GM12878 (cell line): ENCODE results near the gene RASAL2. TPM values are rescaled to one million over a fixed set of nuclear protein-coding genes. Genes with fewer than 3 reads are reported as not detected.
A peak's percentile ranks its signal among the peaks of the same experiment; 100 is the strongest.

Experiments used
- CHD4 ChIP-seq: fragments of 200-600 bp; sonication (generic); IDR thresholded peaks from 2 replicates; pipeline ENCODE4 v1.6.1; 2016; ENCODE audit warnings: mild to moderate bottlenecking
- EGR1 ChIP-seq, 2 experiments: IDR thresholded peaks; 1 replicate in 1 of 2; 2 replicates in 1 of 2; pipeline ENCODE4 v1.6.1; 2011 to 2012; ENCODE audit warnings: low read depth in 2 of 2, low read length in 2 of 2, borderline replicate concordance in 1 of 2, mild to moderate bottlenecking in 1 of 2, moderate library complexity in 1 of 2
- FOS ChIP-seq: IDR thresholded peaks from 3 replicates; pipeline ENCODE4 v1.6.1; 2011; ENCODE audit warnings: borderline replicate concordance; ENCODE audit not compliant: insufficient read length; ENCODE audit errors: extremely low read depth
- HDAC6 ChIP-seq: fragments of 200-600 bp; sonication (generic); IDR thresholded peaks from one replicate; pipeline ENCODE4 v1.8.0; 2017; ENCODE audit warnings: antibody characterized with exemption; ENCODE audit not compliant: unreplicated experiment
- IRF4 ChIP-seq: IDR thresholded peaks from 2 replicates; pipeline ENCODE4 v1.6.1; 2011; ENCODE audit warnings: low read depth, low read length
- KDM1A ChIP-seq: fragments of 200-600 bp; sonication (generic); IDR thresholded peaks from 2 replicates; pipeline ENCODE4 v1.6.1; 2016; ENCODE audit warnings: borderline replicate concordance
- KLF5 ChIP-seq: fragments of 450-650 bp; IDR thresholded peaks from 2 replicates; pipeline ENCODE4 v1.6.1; 2014; ENCODE audit warnings: mild to moderate bottlenecking; ENCODE audit not compliant: partially characterized antibody
- MTA2 ChIP-seq: fragments of 450-650 bp; IDR thresholded peaks from 2 replicates; pipeline ENCODE4 v1.6.1; 2016; ENCODE audit warnings: low read depth, mild to moderate bottlenecking, moderate library complexity
- MXI1 ChIP-seq: fragments of 150-350 bp; IDR thresholded peaks from 2 replicates; pipeline ENCODE4 v1.6.1; 2011; ENCODE audit warnings: low read depth, mild to moderate bottlenecking, inconsistent platforms, low read length, improper control_type of control experiment
- NFIC ChIP-seq: IDR thresholded peaks from 2 replicates; pipeline ENCODE4 v1.6.1; 2012; ENCODE audit warnings: low read depth, mild to moderate bottlenecking, inconsistent platforms, low read length, moderate library complexity
- PAX5 ChIP-seq: IDR thresholded peaks from 2 replicates; pipeline ENCODE4 v1.6.1; 2011; ENCODE audit warnings: low read depth, low read length, borderline replicate concordance
- SIX5 ChIP-seq: IDR thresholded peaks from 2 replicates; pipeline ENCODE4 v1.6.1; 2011; ENCODE audit warnings: mild to moderate bottlenecking, low read depth, low read length, moderate library complexity; ENCODE audit not compliant: severe bottlenecking
- SUZ12 ChIP-seq: fragments of 200-600 bp; sonication (generic); IDR thresholded peaks from one replicate; pipeline ENCODE4 v1.6.1; 2018; ENCODE audit warnings: antibody characterized with exemption, mild to moderate bottlenecking; ENCODE audit not compliant: unreplicated experiment
- TBL1XR1 ChIP-seq: IDR thresholded peaks from 2 replicates; pipeline ENCODE4 v1.6.1; 2012; ENCODE audit warnings: low read depth, low read length, improper control_type of control experiment
- ZSCAN29 ChIP-seq: fragments of 450-650 bp; IDR thresholded peaks from 2 replicates; pipeline ENCODE4 v1.6.1; 2017; ENCODE audit warnings: mild to moderate bottlenecking, moderate library complexity
- polyA plus RNA-seq, 11 experiments: library from polyadenylated mRNA; depleted of rRNA in 4 of 11; unstranded in 6 of 11; stranded (reverse) in 5 of 11; fragments of >200 nt; fragmentation: Nextera tagmentation in 4 of 11; fragmentation: Illumina TruSeq in 1 of 11; extraction: Ambion mirVana in 4 of 11; extraction: Trizol in 1 of 11; gene quantifications; 1 replicate in 1 of 11; 2 replicates in 10 of 11; pipeline versions ENCODE4 v1.2.1 to v1.2.3, GENCODE V29; 2011 to 2016; ENCODE audit warnings: inconsistent platforms in 2 of 11, missing spikeins in 2 of 11, low read depth in 1 of 11
- total RNA-seq, 4 experiments: library from RNA; depleted of rRNA in 3 of 4; stranded (reverse); fragments of >200 nt in 3 of 4; fragmentation: Illumina TruSeq in 1 of 4; extraction: Trizol in 1 of 4; gene quantifications; 2 replicates each; pipeline versions ENCODE4 v1.2.1 to v1.2.3, GENCODE V29; 2013 to 2021
- TF ChIP-seq, protein P1 (sequence below): fragments of 450-650 bp; IDR thresholded peaks from 2 replicates; pipeline ENCODE4 v1.6.1; 2017; ENCODE audit warnings: mild to moderate bottlenecking, low read depth, inconsistent platforms; ENCODE audit not compliant: poor library complexity, severe bottlenecking
- TF ChIP-seq, protein P2 (sequence below): fragments of 450-650 bp; IDR thresholded peaks from 2 replicates; pipeline ENCODE4 v1.6.1; 2017; ENCODE audit warnings: borderline replicate concordance
- TF ChIP-seq, protein P3 (sequence below): fragments of 450-650 bp; IDR thresholded peaks from 2 replicates; pipeline ENCODE4 v1.6.1; 2016; ENCODE audit warnings: mild to moderate bottlenecking, moderate library complexity, borderline replicate concordance
- TF ChIP-seq, protein P4 (sequence below): fragments of 450-650 bp; IDR thresholded peaks from 2 replicates; pipeline ENCODE4 v1.6.1; 2017; ENCODE audit warnings: low read depth, mild to moderate bottlenecking, moderate library complexity
- TF ChIP-seq, protein P5 (sequence below): fragments of 450-650 bp; IDR thresholded peaks from 2 replicates; pipeline ENCODE4 v1.6.1; 2016; ENCODE audit warnings: mild to moderate bottlenecking

The RASAL2 gene
- total and polyA plus RNA-seq, 10 of the 15 experiments (the other 5 are each of a cell fraction or from before 2014, with no cell fraction given) = 0.02 to 6.9 (median 0.17) TPM; not detected in 1

DNA sequence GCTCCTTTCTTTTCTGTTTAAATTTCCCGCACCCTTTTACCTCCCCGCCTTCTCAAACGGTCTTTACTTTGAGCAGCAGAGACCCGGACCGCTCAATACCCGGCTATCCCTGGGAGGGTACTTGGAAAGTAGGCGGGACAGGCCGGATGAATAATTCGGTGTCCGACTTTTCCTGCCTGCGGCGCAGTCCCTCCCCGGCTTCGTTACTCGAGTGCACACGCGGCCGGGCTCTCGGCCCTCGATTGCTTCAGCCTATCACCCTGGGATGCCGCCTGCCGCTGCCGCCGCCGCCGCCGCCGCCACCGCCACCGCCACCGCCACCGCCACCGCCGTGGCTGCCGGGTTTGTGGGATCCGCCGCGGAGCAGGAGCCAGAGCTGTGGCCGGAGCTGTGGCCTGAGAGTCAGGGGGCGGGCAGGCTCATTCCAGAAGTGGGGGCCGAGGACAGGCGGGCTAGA lies 382 bp upstream of the RASAL2 start (continued):
- TF ChIP-seq MTA2 (peak; percentile 27; the same call in 1 of the 2 replicates), SUZ12 (no peak), KLF5 (no peak), NFIC (no peak), SIX5 (no peak), FOS (no peak), TBL1XR1 (no peak), ZSCAN29 (no peak), IRF4 (no peak), EGR1 (IDR thresholded peaks at IDR 0.05; ENCODE audit: borderline replicate concordance in 1 of 2, low read depth in 2 of 2, low read length in 2 of 2) (0 out of 3 replicates have a peak, but pooled peaks of 1 of the 2 experiments have one; percentile 44), KDM1A (no peak), CHD4 (no peak), PAX5 (no peak), MXI1 (peak; percentile 71), HDAC6 (no peak)
- TF ChIP-seq, protein P1, sequence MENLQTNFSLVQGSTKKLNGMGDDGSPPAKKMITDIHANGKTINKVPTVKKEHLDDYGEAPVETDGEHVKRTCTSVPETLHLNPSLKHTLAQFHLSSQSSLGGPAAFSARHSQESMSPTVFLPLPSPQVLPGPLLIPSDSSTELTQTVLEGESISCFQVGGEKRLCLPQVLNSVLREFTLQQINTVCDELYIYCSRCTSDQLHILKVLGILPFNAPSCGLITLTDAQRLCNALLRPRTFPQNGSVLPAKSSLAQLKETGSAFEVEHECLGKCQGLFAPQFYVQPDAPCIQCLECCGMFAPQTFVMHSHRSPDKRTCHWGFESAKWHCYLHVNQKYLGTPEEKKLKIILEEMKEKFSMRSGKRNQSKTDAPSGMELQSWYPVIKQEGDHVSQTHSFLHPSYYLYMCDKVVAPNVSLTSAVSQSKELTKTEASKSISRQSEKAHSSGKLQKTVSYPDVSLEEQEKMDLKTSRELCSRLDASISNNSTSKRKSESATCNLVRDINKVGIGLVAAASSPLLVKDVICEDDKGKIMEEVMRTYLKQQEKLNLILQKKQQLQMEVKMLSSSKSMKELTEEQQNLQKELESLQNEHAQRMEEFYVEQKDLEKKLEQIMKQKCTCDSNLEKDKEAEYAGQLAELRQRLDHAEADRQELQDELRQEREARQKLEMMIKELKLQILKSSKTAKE = no peak
- TF ChIP-seq, protein P2, sequence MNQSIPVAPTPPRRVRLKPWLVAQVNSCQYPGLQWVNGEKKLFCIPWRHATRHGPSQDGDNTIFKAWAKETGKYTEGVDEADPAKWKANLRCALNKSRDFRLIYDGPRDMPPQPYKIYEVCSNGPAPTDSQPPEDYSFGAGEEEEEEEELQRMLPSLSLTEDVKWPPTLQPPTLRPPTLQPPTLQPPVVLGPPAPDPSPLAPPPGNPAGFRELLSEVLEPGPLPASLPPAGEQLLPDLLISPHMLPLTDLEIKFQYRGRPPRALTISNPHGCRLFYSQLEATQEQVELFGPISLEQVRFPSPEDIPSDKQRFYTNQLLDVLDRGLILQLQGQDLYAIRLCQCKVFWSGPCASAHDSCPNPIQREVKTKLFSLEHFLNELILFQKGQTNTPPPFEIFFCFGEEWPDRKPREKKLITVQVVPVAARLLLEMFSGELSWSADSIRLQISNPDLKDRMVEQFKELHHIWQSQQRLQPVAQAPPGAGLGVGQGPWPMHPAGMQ = no peak
- TF ChIP-seq, protein P3, sequence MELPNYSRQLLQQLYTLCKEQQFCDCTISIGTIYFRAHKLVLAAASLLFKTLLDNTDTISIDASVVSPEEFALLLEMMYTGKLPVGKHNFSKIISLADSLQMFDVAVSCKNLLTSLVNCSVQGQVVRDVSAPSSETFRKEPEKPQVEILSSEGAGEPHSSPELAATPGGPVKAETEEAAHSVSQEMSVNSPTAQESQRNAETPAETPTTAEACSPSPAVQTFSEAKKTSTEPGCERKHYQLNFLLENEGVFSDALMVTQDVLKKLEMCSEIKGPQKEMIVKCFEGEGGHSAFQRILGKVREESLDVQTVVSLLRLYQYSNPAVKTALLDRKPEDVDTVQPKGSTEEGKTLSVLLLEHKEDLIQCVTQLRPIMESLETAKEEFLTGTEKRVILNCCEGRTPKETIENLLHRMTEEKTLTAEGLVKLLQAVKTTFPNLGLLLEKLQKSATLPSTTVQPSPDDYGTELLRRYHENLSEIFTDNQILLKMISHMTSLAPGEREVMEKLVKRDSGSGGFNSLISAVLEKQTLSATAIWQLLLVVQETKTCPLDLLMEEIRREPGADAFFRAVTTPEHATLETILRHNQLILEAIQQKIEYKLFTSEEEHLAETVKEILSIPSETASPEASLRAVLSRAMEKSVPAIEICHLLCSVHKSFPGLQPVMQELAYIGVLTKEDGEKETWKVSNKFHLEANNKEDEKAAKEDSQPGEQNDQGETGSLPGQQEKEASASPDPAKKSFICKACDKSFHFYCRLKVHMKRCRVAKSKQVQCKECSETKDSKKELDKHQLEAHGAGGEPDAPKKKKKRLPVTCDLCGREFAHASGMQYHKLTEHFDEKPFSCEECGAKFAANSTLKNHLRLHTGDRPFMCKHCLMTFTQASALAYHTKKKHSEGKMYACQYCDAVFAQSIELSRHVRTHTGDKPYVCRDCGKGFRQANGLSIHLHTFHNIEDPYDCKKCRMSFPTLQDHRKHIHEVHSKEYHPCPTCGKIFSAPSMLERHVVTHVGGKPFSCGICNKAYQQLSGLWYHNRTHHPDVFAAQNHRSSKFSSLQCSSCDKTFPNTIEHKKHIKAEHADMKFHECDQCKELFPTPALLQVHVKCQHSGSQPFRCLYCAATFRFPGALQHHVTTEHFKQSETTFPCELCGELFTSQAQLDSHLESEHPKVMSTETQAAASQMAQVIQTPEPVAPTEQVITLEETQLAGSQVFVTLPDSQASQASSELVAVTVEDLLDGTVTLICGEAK = no peak
- TF ChIP-seq, protein P4, sequence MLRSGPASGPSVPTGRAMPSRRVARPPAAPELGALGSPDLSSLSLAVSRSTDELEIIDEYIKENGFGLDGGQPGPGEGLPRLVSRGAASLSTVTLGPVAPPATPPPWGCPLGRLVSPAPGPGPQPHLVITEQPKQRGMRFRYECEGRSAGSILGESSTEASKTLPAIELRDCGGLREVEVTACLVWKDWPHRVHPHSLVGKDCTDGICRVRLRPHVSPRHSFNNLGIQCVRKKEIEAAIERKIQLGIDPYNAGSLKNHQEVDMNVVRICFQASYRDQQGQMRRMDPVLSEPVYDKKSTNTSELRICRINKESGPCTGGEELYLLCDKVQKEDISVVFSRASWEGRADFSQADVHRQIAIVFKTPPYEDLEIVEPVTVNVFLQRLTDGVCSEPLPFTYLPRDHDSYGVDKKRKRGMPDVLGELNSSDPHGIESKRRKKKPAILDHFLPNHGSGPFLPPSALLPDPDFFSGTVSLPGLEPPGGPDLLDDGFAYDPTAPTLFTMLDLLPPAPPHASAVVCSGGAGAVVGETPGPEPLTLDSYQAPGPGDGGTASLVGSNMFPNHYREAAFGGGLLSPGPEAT = no peak
- TF ChIP-seq, protein P5, sequence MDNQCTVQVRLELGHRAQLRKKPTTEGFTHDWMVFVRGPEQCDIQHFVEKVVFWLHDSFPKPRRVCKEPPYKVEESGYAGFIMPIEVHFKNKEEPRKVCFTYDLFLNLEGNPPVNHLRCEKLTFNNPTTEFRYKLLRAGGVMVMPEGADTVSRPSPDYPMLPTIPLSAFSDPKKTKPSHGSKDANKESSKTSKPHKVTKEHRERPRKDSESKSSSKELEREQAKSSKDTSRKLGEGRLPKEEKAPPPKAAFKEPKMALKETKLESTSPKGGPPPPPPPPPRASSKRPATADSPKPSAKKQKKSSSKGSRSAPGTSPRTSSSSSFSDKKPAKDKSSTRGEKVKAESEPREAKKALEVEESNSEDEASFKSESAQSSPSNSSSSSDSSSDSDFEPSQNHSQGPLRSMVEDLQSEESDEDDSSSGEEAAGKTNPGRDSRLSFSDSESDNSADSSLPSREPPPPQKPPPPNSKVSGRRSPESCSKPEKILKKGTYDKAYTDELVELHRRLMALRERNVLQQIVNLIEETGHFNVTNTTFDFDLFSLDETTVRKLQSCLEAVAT = peak; percentile 100
